A549 (cell line): ENCODE results near the gene SRSF7. TPM values are rescaled to one million over a fixed set of nuclear protein-coding genes. Genes with fewer than 3 reads are reported as not detected.
A peak's percentile ranks its signal among the peaks of the same experiment; 100 is the strongest.

Experiments used
- ATAC-seq, 2 experiments: fragments of 200-7000 bp in 1 of 2; fragments of >200 bp in 1 of 2; cut with Nextera tagmentation in 1 of 2; cut with Tn5 transposase in 1 of 2; 3 replicates each; pipeline versions ENCODE4 v1.8.0 to v1.9.1; 2018 to 2020; ENCODE audit warnings: mild to moderate bottlenecking in 1 of 2, moderate library complexity in 1 of 2
- CTCF ChIA-PET: fragments of 300-600 bp; sonication (Branson Sonifier 250); formaldehyde crosslinking; extraction: SDS; loops from one replicate; lab custom pipeline; 2021; ENCODE audit warnings: antibody characterized with exemption, inconsistent platforms; lab: Yijun Ruan, JAX
- POLR2A ChIA-PET: fragments of 350-600 bp; formaldehyde crosslinking; extraction: SDS; loops from one replicate; lab custom pipeline; 2021; ENCODE audit warnings: antibody characterized with exemption, inconsistent platforms; lab: Yijun Ruan, JAX
- DNase-seq, 2 experiments: peaks; one replicate each; pipeline versions ENCODE4 v3.0.0 to v3.0.0-alpha.2; 2011 to 2016; ENCODE audit warnings: low read depth in 1 of 2, low spot score in 1 of 2
- FAIRE-seq: peaks from 2 replicates; lab custom pipeline; 2011; peaks lifted over from hg19 to GRCh38; lab: Jason Lieb, UNC
- H3K27ac ChIP-seq, 2 experiments: fragments of >200 bp; sonication (Bioruptor Twin); formaldehyde crosslinking; 3 replicates each; pipeline ENCODE4 v1.5.1; 2016 to 2017
- H3K4me1 ChIP-seq: fragments of >200 bp; sonication (Bioruptor Twin); formaldehyde crosslinking; 3 replicates; pipeline ENCODE4 v1.6.1; 2016
- H3K4me2 ChIP-seq: fragments of >200 bp; sonication (Bioruptor Twin); formaldehyde crosslinking; 3 replicates; pipeline ENCODE4 v1.6.1; 2016
- H3K4me3 ChIP-seq: fragments of >200 bp; sonication (Bioruptor Twin); formaldehyde crosslinking; 3 replicates; pipeline ENCODE4 v1.5.1; 2016
- H3K9me3 ChIP-seq: fragments of >200 bp; sonication (Bioruptor Twin); formaldehyde crosslinking; 3 replicates; pipeline ENCODE4 v1.6.1; 2016
- BHLHE40 ChIP-seq: IDR thresholded peaks from 2 replicates; pipeline ENCODE4 v1.6.1; 2012; ENCODE audit warnings: low read depth, low read length, inconsistent platforms
- CBX8 ChIP-seq: fragments of 200-600 bp; sonication (generic); IDR thresholded peaks from 2 replicates; pipeline ENCODE4 v1.6.1; 2016
- CHD2 ChIP-seq: fragments of 150-350 bp; IDR thresholded peaks from 2 replicates; pipeline ENCODE4 v1.6.1; 2014; ENCODE audit warnings: low read length; ENCODE audit not compliant: partially characterized antibody
- CHD4 ChIP-seq: fragments of 200-600 bp; sonication (generic); IDR thresholded peaks from 2 replicates; pipeline ENCODE4 v1.6.1; 2016; ENCODE audit warnings: antibody characterized with exemption, mild to moderate bottlenecking, borderline replicate concordance
- EHMT2 ChIP-seq: fragments of 200-600 bp; sonication (generic); IDR thresholded peaks from 2 replicates; pipeline ENCODE4 v1.6.1; 2016; ENCODE audit warnings: antibody characterized with exemption, low read depth, mild to moderate bottlenecking, moderate library complexity
- EP300 ChIP-seq, 2 experiments: fragments of >200 bp; sonication (Bioruptor Twin); formaldehyde crosslinking; IDR thresholded peaks; 2 replicates in 1 of 2; 3 replicates in 1 of 2; pipeline ENCODE4 v1.6.1; 2016 to 2017
- FOSB ChIP-seq: fragments of 250-450 bp; sonication (Bioruptor Pico); IDR thresholded peaks from 2 replicates; pipeline ENCODE4 v1.5.0; 2020; ENCODE audit warnings: mild to moderate bottlenecking, moderate library complexity
- FOSL2 ChIP-seq, 2 experiments: fragments of 450-650 bp in 1 of 2; fragments of >200 bp in 1 of 2; sonication (Bioruptor Twin) in 1 of 2; formaldehyde crosslinking; IDR thresholded peaks; 2 replicates each; pipeline versions ENCODE4 v1.5.0 to v1.6.1; 2016 to 2020; ENCODE audit warnings: mild to moderate bottlenecking in 1 of 2, moderate library complexity in 1 of 2
- FOXS1 ChIP-seq: fragments of 250-450 bp; sonication (Bioruptor Pico); IDR thresholded peaks from 2 replicates; pipeline ENCODE4 v1.5.0; 2020; ENCODE audit warnings: mild to moderate bottlenecking, moderate library complexity
- HOXA7 ChIP-seq: fragments of 250-450 bp; sonication (Bioruptor Pico); IDR thresholded peaks from 2 replicates; pipeline ENCODE4 v1.5.0; 2020; ENCODE audit warnings: mild to moderate bottlenecking, moderate library complexity
- HOXB13 ChIP-seq: fragments of 250-450 bp; sonication (Bioruptor Pico); IDR thresholded peaks from 2 replicates; pipeline ENCODE4 v1.5.0; 2020; ENCODE audit warnings: low read depth, mild to moderate bottlenecking, moderate library complexity
- JUNB ChIP-seq: fragments of >200 bp; sonication (Bioruptor Twin); formaldehyde crosslinking; IDR thresholded peaks from 2 replicates; pipeline ENCODE4 v1.6.1; 2016
- KDM5A ChIP-seq: fragments of 200-600 bp; sonication (generic); IDR thresholded peaks from 2 replicates; pipeline ENCODE4 v1.6.1; 2016; ENCODE audit warnings: antibody characterized with exemption, mild to moderate bottlenecking
- MYC ChIP-seq: IDR thresholded peaks from 2 replicates; pipeline ENCODE4 v1.6.1; 2012; ENCODE audit warnings: mild to moderate bottlenecking, inconsistent platforms, low read length, improper control_type of control experiment, borderline replicate concordance
- NPAS2 ChIP-seq: fragments of 250-450 bp; sonication (Bioruptor Pico); IDR thresholded peaks from 2 replicates; pipeline ENCODE4 v1.8.0; 2022; ENCODE audit warnings: mild to moderate bottlenecking, moderate library complexity, borderline replicate concordance
- PHF8 ChIP-seq: fragments of 200-600 bp; sonication (generic); IDR thresholded peaks from 2 replicates; pipeline ENCODE4 v1.6.1; 2016; ENCODE audit warnings: low read depth, mild to moderate bottlenecking, antibody characterized with exemption, moderate library complexity, borderline replicate concordance
- POLR2AphosphoS2 ChIP-seq: conservative IDR thresholded peaks from 2 replicates; pipeline ENCODE4 v1.6.1; 2012; ENCODE audit warnings: low read length, improper control_type of control experiment, inconsistent platforms
- RAD21 ChIP-seq, 2 experiments: fragments of >200 bp in 1 of 2; sonication (Bioruptor Twin) in 1 of 2; formaldehyde crosslinking in 1 of 2; IDR thresholded peaks in 1 of 2; conservative IDR thresholded peaks in 1 of 2; 2 replicates in 1 of 2; 3 replicates in 1 of 2; pipeline ENCODE4 v1.6.1; 2012 to 2018; ENCODE audit warnings: inconsistent platforms in 1 of 2
- RCOR1 ChIP-seq: fragments of 150-350 bp; IDR thresholded peaks from 2 replicates; pipeline ENCODE4 v1.6.1; 2014; ENCODE audit warnings: antibody characterized with exemption, low read length, low read depth
- RFX5 ChIP-seq: fragments of 450-650 bp; IDR thresholded peaks from 2 replicates; pipeline ENCODE4 v1.7.1; 2014; ENCODE audit warnings: antibody characterized with exemption, mild to moderate bottlenecking, moderate library complexity
- SMC3 ChIP-seq: fragments of >200 bp; sonication (Bioruptor Twin); formaldehyde crosslinking; IDR thresholded peaks from 3 replicates; pipeline ENCODE4 v1.6.1; 2018; ENCODE audit warnings: inconsistent platforms
- TFCP2L1 ChIP-seq: fragments of 250-450 bp; sonication (Bioruptor Pico); IDR thresholded peaks from 2 replicates; pipeline ENCODE4 v1.5.0; 2021; ENCODE audit warnings: mild to moderate bottlenecking
- ZSCAN20 ChIP-seq: fragments of 250-450 bp; sonication (Bioruptor Pico); IDR thresholded peaks from 2 replicates; pipeline ENCODE4 v1.8.0; 2022; ENCODE audit warnings: mild to moderate bottlenecking, moderate library complexity
- WGBS: methylation state at CpG from one replicate; pipeline ENCODE4 v1.1.6; 2017; ENCODE audit errors: missing lambda C conversion rate; 5-methylcytosine and 5-hydroxymethylcytosine counted together
- polyA plus RNA-seq, 4 experiments: library from polyadenylated mRNA; depleted of rRNA in 3 of 4; stranded (reverse); fragments of >200 nt; fragmentation: RNase III in 1 of 4; extraction: RNeasy Plus Mini Kit Qiagen cat#74134 plus additional on column Dnase treatment in 1 of 4; gene quantifications; 2 replicates in 3 of 4; 3 replicates in 1 of 4; pipeline ENCODE4 v1.2.3, GENCODE V29; 2011 to 2017
- TF ChIP-seq, protein P1 (sequence below): fragments of 250-450 bp; sonication (Bioruptor Pico); IDR thresholded peaks from 2 replicates; pipeline ENCODE4 v1.5.0; 2020; ENCODE audit warnings: low read depth, mild to moderate bottlenecking, moderate library complexity
- TF ChIP-seq, protein P2 (sequence below): fragments of >200 bp; sonication (Bioruptor Twin); formaldehyde crosslinking; IDR thresholded peaks from 3 replicates; pipeline ENCODE4 v1.6.1; 2016

The SRSF7 gene
- polyA plus RNA-seq, 2 of the 4 experiments (the other 2 are of a cell fraction), result 397 to 544 TPM

DNA sequence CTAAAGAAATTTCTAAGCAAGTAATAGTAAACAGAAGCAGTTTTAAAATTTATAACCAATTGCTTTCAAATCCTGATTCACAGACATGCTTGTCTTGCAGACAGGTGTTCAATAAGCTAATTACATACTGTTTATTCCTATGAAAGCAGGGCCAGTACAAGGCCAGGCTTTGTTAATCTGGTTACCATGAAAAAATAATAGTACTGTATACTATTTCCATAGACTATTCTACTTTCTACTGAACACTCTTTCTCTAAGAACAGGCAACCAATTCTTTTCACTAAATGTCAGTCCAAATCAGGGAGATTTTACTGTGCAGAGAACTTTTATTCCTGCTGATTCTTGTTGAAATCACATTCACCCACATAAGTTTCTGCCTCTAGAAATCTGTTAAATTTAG lies 2.9 kb upstream of the SRSF7 start:
- Histone ChIP-seq H3K9me3 (no peaks in the 10 kb centered on the region), H3K4me3 (no peak overlapping the region), H3K27ac (peak overlapping the region; percentile 1 to 23; a peak in 2 of 6 replicates), H3K4me2 (peak overlapping the region; percentile 40), H3K4me1 (peaks cover 10% of the 10 kb centered on the region)
- ATAC-seq (no peak), DNase-seq (no peak), FAIRE-seq (no peak)
- TF ChIP-seq NPAS2 (CRISPR knock-in tag), result no peak
- TF ChIP-seq RFX5, result no peak
- TF ChIP-seq FOSB, result no peak
- no peak for TF ChIP-seq FOSL2 (IDR thresholded peaks at IDR 0.05)
- no peak for TF ChIP-seq FOSL2 (CRISPR knock-in tag; IDR thresholded peaks at IDR 0.05)
- TF ChIP-seq, protein P1, sequence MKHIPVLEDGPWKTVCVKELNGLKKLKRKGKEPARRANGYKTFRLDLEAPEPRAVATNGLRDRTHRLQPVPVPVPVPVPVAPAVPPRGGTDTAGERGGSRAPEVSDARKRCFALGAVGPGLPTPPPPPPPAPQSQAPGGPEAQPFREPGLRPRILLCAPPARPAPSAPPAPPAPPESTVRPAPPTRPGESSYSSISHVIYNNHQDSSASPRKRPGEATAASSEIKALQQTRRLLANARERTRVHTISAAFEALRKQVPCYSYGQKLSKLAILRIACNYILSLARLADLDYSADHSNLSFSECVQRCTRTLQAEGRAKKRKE (CRISPR knock-in tag), result no peak
- TF ChIP-seq, protein P2, sequence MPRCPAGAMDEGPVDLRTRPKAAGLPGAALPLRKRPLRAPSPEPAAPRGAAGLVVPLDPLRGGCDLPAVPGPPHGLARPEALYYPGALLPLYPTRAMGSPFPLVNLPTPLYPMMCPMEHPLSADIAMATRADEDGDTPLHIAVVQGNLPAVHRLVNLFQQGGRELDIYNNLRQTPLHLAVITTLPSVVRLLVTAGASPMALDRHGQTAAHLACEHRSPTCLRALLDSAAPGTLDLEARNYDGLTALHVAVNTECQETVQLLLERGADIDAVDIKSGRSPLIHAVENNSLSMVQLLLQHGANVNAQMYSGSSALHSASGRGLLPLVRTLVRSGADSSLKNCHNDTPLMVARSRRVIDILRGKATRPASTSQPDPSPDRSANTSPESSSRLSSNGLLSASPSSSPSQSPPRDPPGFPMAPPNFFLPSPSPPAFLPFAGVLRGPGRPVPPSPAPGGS, result no peak
- no peak for TF ChIP-seq RAD21 (conservative IDR thresholded peaks at IDR 0.05 in 1 of 2, IDR thresholded peaks at IDR 0.05 in 1 of 2)
- ChIA-PET POLR2A (no interaction called here), CTCF (no interaction called here)

DNA sequence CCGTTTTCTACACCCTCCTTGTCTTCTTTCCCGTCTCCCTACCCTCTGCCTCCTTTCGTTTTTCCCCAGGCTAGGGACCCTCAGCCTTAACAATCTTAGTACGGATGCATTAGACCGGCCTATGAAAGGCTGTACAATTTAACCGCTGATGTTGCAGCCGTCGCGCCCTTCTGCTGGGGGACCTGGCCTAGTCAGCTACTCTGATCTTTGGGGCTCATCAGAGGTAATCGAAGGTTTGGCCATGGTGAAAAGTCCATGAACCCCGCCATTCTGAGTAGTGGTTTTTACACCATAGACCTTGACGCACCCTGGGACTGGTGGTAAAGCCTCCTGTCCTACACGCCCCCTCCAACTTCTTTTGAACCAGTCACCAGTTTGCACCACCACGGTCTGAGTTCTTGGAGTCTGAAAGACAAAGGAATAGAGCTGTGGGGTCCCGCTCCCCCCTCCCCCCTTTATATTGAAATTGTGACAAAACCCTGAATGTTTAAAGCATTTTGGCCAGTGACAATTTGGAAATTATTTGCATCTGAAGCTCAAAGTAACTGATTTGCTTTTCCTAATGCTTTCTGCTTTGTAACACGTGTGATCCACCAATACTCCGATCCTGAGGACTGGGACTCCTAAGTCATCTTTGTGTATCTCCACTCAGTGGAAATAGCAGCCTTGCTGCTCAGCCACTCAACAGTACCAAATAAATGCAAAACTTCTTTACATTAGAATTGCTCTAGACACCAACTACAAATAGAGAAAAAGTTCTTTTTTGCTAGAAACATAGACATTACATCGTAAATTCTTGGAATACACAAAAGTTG lies 642 bp upstream of the SRSF7 start:
- peak; percentile 41 to 48 for DNase-seq
- CTCF ChIA-PET, result interaction anchor here (0.6 to 3.8 kb wide), 8 partner anchors 11 to 435 kb away, joined by 3 to 23 read pairs (median 3); no protein-coding TSS in a partner anchor
- Histone ChIP-seq H3K9me3 (no peaks in the 10 kb centered on the region), H3K4me3 (peak overlapping the region; percentile 84), H3K4me2 (peak overlapping the region; percentile 85), H3K4me1 (peaks cover 32% of the 10 kb centered on the region), H3K27ac (peak overlapping the region; percentile 96 to 98)
- TF ChIP-seq JUNB (no peak), BHLHE40 (0 out of 2 replicates have a peak, but pooled peaks have one; percentile 5)
- FAIRE-seq, result no peak
- POLR2A ChIA-PET, result interaction anchor here (0.5 to 2.8 kb wide), 104 partner anchors 11 to 1443 kb away, joined by 3 to 90 read pairs (median 5); partner anchors contain the start of genes ATL2, DHX57, GALM and GEMIN6
- WGBS, result 19% methylated on average over 18 of the region's 18 CpGs
- ATAC-seq, result peak; percentile 41 to 42

DNA sequence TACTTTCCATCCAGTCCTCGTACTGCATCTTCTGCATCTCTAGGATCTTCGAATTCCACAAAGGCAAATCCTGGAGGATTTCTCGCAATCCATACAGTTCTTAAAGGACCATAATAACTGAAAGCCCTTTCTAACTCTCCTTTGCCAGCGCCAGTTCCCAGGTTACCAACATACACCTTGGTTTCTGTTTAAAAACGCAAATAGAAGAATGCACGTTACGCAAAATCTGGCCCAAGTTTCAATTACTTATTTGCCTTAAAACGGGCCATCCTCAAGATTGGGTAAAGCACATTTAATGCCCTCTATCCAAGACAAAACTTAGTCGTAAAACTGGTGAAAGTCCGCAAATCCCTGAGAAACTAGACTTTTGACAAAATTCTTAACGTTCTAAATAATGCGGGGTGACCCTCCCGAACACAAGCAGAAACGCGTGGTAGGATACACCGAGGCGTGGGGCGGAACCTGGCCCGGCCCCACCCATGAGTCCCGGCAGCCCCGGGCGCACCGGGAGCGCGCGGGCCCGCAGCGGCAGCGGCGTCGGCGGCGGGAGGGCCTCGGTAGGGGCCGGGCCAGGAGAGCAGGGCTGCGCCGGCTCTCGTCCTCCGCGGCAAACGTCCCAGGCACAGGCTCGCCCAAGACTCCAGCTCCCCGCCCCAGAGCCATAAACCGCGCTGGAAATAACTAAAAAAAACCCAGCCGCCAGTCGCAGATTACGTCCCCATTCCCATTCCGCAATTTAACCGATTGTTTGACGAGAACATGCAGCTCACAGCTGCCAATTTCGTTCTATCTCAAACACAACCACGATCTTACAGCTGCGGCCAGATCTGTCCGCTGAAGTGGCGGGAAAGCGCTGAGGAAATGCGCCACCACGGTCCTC lies 910 bp downstream of the SRSF7 start:
- Histone ChIP-seq H3K4me1 (peaks cover 48% of the 10 kb centered on the region), H3K9me3 (no peaks in the 10 kb centered on the region), H3K4me2 (peak overlapping the region; percentile 87), H3K4me3 (peak overlapping the region; percentile 84), H3K27ac (peak overlapping the region; percentile 96 to 98)
- ChIA-PET CTCF (interaction anchor here (0.6 to 3.8 kb wide), 10 partner anchors 10 to 434 kb away, joined by 3 to 23 read pairs (median 3); no protein-coding TSS in a partner anchor), POLR2A (interaction anchor here (0.7 to 2.8 kb wide), 37 partner anchors 10 to 479 kb away, joined by 3 to 90 read pairs (median 13); partner anchors contain the start of genes ATL2, DHX57, GALM and HNRNPLL)
- ATAC-seq, result peak; percentile 52 to 54
- DNase-seq, result peak in 1 of 2 experiments; percentile 37
- no peak for FAIRE-seq
- 2% methylated on average over 43 of the region's 59 CpGs for WGBS
- no peak for TF ChIP-seq HOXB13
- TF ChIP-seq EHMT2, result no peak
- TF ChIP-seq CHD4, result no peak
- no peak for TF ChIP-seq CBX8
- TF ChIP-seq POLR2AphosphoS2, result no peak
- TF ChIP-seq KDM5A, result 0 out of 2 replicates have a peak, but pooled peaks have one; percentile 17
- TF ChIP-seq SMC3, result no peak
- TF ChIP-seq ZSCAN20, result no peak
- TF ChIP-seq CHD2, result no peak
- TF ChIP-seq PHF8, result peak; percentile 47; the same call in 1 of the 2 replicates
- peak; percentile 76; the same call in 1 of the 2 replicates for TF ChIP-seq TFCP2L1
- TF ChIP-seq RFX5, result no peak
- TF ChIP-seq HOXA7 (CRISPR knock-in tag), result peak; percentile 71
- TF ChIP-seq EP300 (IDR thresholded peaks at IDR 0.05), result no peak
- TF ChIP-seq FOXS1 (CRISPR knock-in tag), result no peak
- TF ChIP-seq MYC, result no peak
- no peak for TF ChIP-seq RCOR1
